ENCODE data around the gene ABHD16A. TPM values are rescaled to one million over a fixed set of nuclear protein-coding genes. Genes with fewer than 3 reads are reported as not detected.

The ABHD16A gene
- total and polyA plus RNA-seq, 2 of the 13 experiments (the other 11 are each of a cell fraction or from before 2014, with no cell fraction given): 43.5 to 45.4 TPM

GRCh38 chr6:31729979-31730630 lies 27.0 kb upstream of the ABHD16A start (continued):
- TF ChIP-seq IRX3 (CRISPR knock-in tag; IDR thresholded peaks at IDR 0.05; ENCODE audit: borderline replicate concordance, low read depth): peak; percentile 54; the same call in 1 of the 2 replicates
- no peak for TF ChIP-seq SAFB2 (CRISPR knock-in tag; IDR thresholded peaks at IDR 0.05; ENCODE audit: borderline replicate concordance, low read depth)
- no peak for TF ChIP-seq ZNF546 (CRISPR knock-in tag; conservative IDR thresholded peaks at IDR 0.05)
- TF ChIP-seq, protein P1, sequence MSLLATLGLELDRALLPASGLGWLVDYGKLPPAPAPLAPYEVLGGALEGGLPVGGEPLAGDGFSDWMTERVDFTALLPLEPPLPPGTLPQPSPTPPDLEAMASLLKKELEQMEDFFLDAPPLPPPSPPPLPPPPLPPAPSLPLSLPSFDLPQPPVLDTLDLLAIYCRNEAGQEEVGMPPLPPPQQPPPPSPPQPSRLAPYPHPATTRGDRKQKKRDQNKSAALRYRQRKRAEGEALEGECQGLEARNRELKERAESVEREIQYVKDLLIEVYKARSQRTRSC (CRISPR knock-in tag; IDR thresholded peaks at IDR 0.05; ENCODE audit: low read depth): no peak
- no peak for TF ChIP-seq THYN1 (CRISPR knock-in tag; IDR thresholded peaks at IDR 0.05; ENCODE audit: borderline replicate concordance, low read depth)
- no peak for TF ChIP-seq FOXJ3 (CRISPR knock-in tag; IDR thresholded peaks at IDR 0.05; ENCODE audit: borderline replicate concordance)
- TF ChIP-seq KAT7 (CRISPR knock-in tag; IDR thresholded peaks at IDR 0.05; ENCODE audit: borderline replicate concordance): no peak
- TF ChIP-seq NFE2L2 (IDR thresholded peaks at IDR 0.05; ENCODE audit: low read length): no peak
- TF ChIP-seq, protein P2, sequence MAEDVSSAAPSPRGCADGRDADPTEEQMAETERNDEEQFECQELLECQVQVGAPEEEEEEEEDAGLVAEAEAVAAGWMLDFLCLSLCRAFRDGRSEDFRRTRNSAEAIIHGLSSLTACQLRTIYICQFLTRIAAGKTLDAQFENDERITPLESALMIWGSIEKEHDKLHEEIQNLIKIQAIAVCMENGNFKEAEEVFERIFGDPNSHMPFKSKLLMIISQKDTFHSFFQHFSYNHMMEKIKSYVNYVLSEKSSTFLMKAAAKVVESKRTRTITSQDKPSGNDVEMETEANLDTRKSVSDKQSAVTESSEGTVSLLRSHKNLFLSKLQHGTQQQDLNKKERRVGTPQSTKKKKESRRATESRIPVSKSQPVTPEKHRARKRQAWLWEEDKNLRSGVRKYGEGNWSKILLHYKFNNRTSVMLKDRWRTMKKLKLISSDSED (CRISPR knock-in tag; IDR thresholded peaks at IDR 0.05): no peak
- TF ChIP-seq ZNF510 (CRISPR knock-in tag; IDR thresholded peaks at IDR 0.05; ENCODE audit: low read depth): no peak
- 0 out of 2 replicates have a peak, but pooled peaks have one; percentile 9 for TF ChIP-seq MAZ (IDR thresholded peaks at IDR 0.05; ENCODE audit: borderline replicate concordance, low read depth, low read length)
- peak; percentile 71; the same call in 1 of the 2 replicates for TF ChIP-seq MAZ (CRISPR knock-in tag; IDR thresholded peaks at IDR 0.05; ENCODE audit: low read depth)
- no peak for TF ChIP-seq ZBTB49 (CRISPR knock-in tag; IDR thresholded peaks at IDR 0.05; ENCODE audit: borderline replicate concordance)
- no peak for TF ChIP-seq NFIC (IDR thresholded peaks at IDR 0.05; ENCODE audit: low read length)
- TF ChIP-seq ZNF441 (CRISPR knock-in tag; IDR thresholded peaks at IDR 0.05; ENCODE audit: borderline replicate concordance): no peak
- no peak for TF ChIP-seq ZNF619 (CRISPR knock-in tag; IDR thresholded peaks at IDR 0.05)
- TF ChIP-seq ZNF230 (CRISPR knock-in tag; IDR thresholded peaks at IDR 0.05): 0 out of 2 replicates have a peak, but pooled peaks have one; percentile 50
- no peak for TF ChIP-seq NFE2 (CRISPR knock-in tag; IDR thresholded peaks at IDR 0.05)
- TF ChIP-seq BATF2 (CRISPR knock-in tag; IDR thresholded peaks at IDR 0.05): peak; percentile 79
- TF ChIP-seq ZFY (CRISPR knock-in tag; IDR thresholded peaks at IDR 0.05): no peak
- no peak for TF ChIP-seq ATF6 (CRISPR knock-in tag; conservative IDR thresholded peaks at IDR 0.05)
- no peak for TF ChIP-seq ZNF367 (CRISPR knock-in tag; IDR thresholded peaks at IDR 0.05; ENCODE audit: borderline replicate concordance)
